SK-N-SH treated with all-trans-retinoic acid at 6 μM for 48 hours (cell line): ENCODE results near the gene RNF213.

Source experiments
- CSDC2 ChIP-seq: fragments of 250-450 bp; sonication (Bioruptor Pico); IDR thresholded peaks from 2 replicates; pipeline ENCODE4 v1.5.0; 2020; ENCODE audit warnings: mild to moderate bottlenecking, moderate library complexity
- PPARA ChIP-seq: fragments of 250-450 bp; sonication (Bioruptor Pico); IDR thresholded peaks from 2 replicates; pipeline ENCODE4 v1.5.0; 2020; ENCODE audit warnings: mild to moderate bottlenecking, borderline replicate concordance
- RARB ChIP-seq: fragments of 250-450 bp; sonication (Bioruptor Pico); IDR thresholded peaks from 2 replicates; pipeline ENCODE4 v1.8.0; 2021; ENCODE audit warnings: mild to moderate bottlenecking, moderate library complexity
- TCF4 ChIP-seq: fragments of 250-450 bp; sonication (Bioruptor Pico); IDR thresholded peaks from 2 replicates; pipeline ENCODE4 v1.8.0; 2021; ENCODE audit warnings: mild to moderate bottlenecking, moderate library complexity, borderline replicate concordance
- ZC3H10 ChIP-seq: fragments of 250-450 bp; sonication (Bioruptor Pico); IDR thresholded peaks from 2 replicates; pipeline ENCODE4 v1.5.1; 2021; ENCODE audit warnings: mild to moderate bottlenecking, moderate library complexity
- ZNF8 ChIP-seq: fragments of 450-650 bp; formaldehyde crosslinking; IDR thresholded peaks from 2 replicates; pipeline ENCODE4 v1.5.0; 2020; ENCODE audit warnings: mild to moderate bottlenecking, moderate library complexity
- TF ChIP-seq, protein P1 (sequence below): fragments of 250-450 bp; sonication (Bioruptor Pico); IDR thresholded peaks from 2 replicates; pipeline ENCODE4 v1.5.1; 2020; ENCODE audit warnings: low read depth, mild to moderate bottlenecking, moderate library complexity

DNA sequence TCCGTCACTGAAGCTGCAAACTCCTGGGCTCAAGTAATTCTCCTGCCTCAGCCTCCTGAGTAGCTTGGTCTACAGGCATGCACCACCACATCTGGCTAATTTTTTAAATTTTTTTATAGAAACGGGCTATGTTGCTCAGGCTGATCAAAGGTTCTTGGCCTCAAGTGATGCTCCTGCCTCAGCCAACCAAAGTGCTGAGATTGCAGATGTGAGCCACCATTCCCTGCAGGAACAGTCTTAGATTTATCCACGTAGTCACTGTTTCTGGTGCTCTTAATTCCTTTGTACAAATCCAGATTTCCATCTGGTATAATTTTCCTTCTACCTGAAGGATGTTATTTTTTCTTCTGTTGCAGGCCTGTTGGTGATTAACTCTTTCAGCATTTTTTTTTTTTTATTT lies 27.4 kb upstream of the RNF213 start:
- no peak for TF ChIP-seq CSDC2 (CRISPR knock-in tag)
- TF ChIP-seq RARB: no peak
- TF ChIP-seq ZC3H10 (CRISPR knock-in tag): no peak
- TF ChIP-seq TCF4 (CRISPR knock-in tag): no peak
- TF ChIP-seq PPARA (CRISPR knock-in tag): no peak
- TF ChIP-seq, protein P1, sequence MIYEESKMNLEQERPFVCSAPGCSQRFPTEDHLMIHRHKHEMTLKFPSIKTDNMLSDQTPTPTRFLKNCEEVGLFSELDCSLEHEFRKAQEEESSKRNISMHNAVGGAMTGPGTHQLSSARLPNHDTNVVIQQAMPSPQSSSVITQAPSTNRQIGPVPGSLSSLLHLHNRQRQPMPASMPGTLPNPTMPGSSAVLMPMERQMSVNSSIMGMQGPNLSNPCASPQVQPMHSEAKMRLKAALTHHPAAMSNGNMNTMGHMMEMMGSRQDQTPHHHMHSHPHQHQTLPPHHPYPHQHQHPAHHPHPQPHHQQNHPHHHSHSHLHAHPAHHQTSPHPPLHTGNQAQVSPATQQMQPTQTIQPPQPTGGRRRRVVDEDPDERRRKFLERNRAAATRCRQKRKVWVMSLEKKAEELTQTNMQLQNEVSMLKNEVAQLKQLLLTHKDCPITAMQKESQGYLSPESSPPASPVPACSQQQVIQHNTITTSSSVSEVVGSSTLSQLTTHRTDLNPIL (CRISPR knock-in tag): no peak
- no peak for TF ChIP-seq ZNF8
